ENCODE data around the gene ZNF148.
"Not testable (repeated sequence)": the region's sequence is repeated elsewhere in the genome, so short reads cannot be mapped to it uniquely, and the experiment has no call there.

Gene ZNF148

GRCh38 chr3:125353659-125354058 lies 21.5 kb downstream of the ZNF148 start:
- H3K4me3 Mint-ChIP-seq, result no peak overlapping the region
- no peaks in the 10 kb centered on the region for H3K27me3 Mint-ChIP-seq
- peaks cover 12% of the 10 kb centered on the region for H3K36me3 Mint-ChIP-seq
- peaks cover 79% of the 10 kb centered on the region for H3K4me1 Mint-ChIP-seq
- no peaks in the 10 kb centered on the region for H3K9me3 Mint-ChIP-seq
- no peak overlapping the region for H3K27ac Mint-ChIP-seq

- Mint-ChIP-seq H3K4me1 (peaks cover 79% of the 10 kb centered on the region), H3K36me3 (peaks cover 15% of the 10 kb centered on the region), H3K27me3 (no peaks in the 10 kb centered on the region), H3K27ac (peak overlapping the region; percentile 63), H3K4me3 (no peak overlapping the region), H3K9me3 (no peaks in the 10 kb centered on the region)
These were observed 22.0 kb downstream of the ZNF148 start for GRCh38 chr3:125353128-125353527.

- Mint-ChIP-seq H3K4me3 (peak overlapping the region; percentile 55), H3K27ac (peak overlapping the region; percentile 36), H3K9me3 (no peaks in the 10 kb centered on the region), H3K4me1 (peaks cover 76% of the 10 kb centered on the region), H3K36me3 (peaks cover 15% of the 10 kb centered on the region), H3K27me3 (no peaks in the 10 kb centered on the region)
These were observed 23.2 kb downstream of the ZNF148 start for GRCh38 chr3:125351814-125352456.

GRCh38 chr3:125351152-125351551 lies 24.0 kb downstream of the ZNF148 start:
- Mint-ChIP-seq H3K27me3 (no peaks in the 10 kb centered on the region), H3K4me3 (no peak overlapping the region), H3K27ac (no peak overlapping the region), H3K36me3 (peaks cover 21% of the 10 kb centered on the region), H3K4me1 (peaks cover 76% of the 10 kb centered on the region), H3K9me3 (peaks cover under 1% of the 10 kb centered on the region)

- peaks cover 76% of the 10 kb centered on the region for H3K4me1 Mint-ChIP-seq
- no peaks in the 10 kb centered on the region for H3K27me3 Mint-ChIP-seq
- H3K27ac Mint-ChIP-seq, result peak overlapping the region; percentile 73
- H3K4me3 Mint-ChIP-seq, result no peak overlapping the region
- H3K9me3 Mint-ChIP-seq, result peaks cover 6% of the 10 kb centered on the region
- H3K36me3 Mint-ChIP-seq, result peaks cover 25% of the 10 kb centered on the region
These were observed 24.5 kb downstream of the ZNF148 start for GRCh38 chr3:125350597-125350996.

GRCh38 chr3:125349556-125350165 lies 25.5 kb downstream of the ZNF148 start:
- no peak overlapping the region for H3K27ac Mint-ChIP-seq
- peaks cover 34% of the 10 kb centered on the region for H3K36me3 Mint-ChIP-seq
- H3K4me3 Mint-ChIP-seq, result no peak overlapping the region

GRCh38 chr3:125349055-125349454 lies 26.1 kb downstream of the ZNF148 start:
- peaks cover 82% of the 10 kb centered on the region for H3K4me1 Mint-ChIP-seq
- H3K36me3 Mint-ChIP-seq, result peaks cover 38% of the 10 kb centered on the region
- peaks cover 13% of the 10 kb centered on the region for H3K9me3 Mint-ChIP-seq
- H3K27me3 Mint-ChIP-seq, result no peaks in the 10 kb centered on the region
- peak overlapping the region; percentile 6 for H3K4me3 Mint-ChIP-seq
- H3K27ac Mint-ChIP-seq, result peak overlapping the region; percentile 60

More at GRCh38 chr3:125349556-125350165, 25.5 kb downstream of the ZNF148 start:
- no peaks in the 10 kb centered on the region for H3K27me3 Mint-ChIP-seq
- peaks cover 13% of the 10 kb centered on the region for H3K9me3 Mint-ChIP-seq
- peaks cover 77% of the 10 kb centered on the region for H3K4me1 Mint-ChIP-seq

GRCh38 chr3:125343367-125343766 lies 31.8 kb downstream of the ZNF148 start:
- Mint-ChIP-seq H3K9me3 (peaks cover 17% of the 10 kb centered on the region), H3K4me1 (peaks cover 61% of the 10 kb centered on the region), H3K36me3 (peaks cover 31% of the 10 kb centered on the region)
- not testable (repeated sequence) for H3K27me3 Mint-ChIP-seq, H3K4me3 Mint-ChIP-seq, H3K27ac Mint-ChIP-seq

GRCh38 chr3:125340121-125340520 lies 35.0 kb downstream of the ZNF148 start:
- Mint-ChIP-seq H3K4me3 (no peak overlapping the region), H3K9me3 (peaks cover 7% of the 10 kb centered on the region), H3K27ac (no peak overlapping the region), H3K36me3 (peaks cover 18% of the 10 kb centered on the region), H3K4me1 (peaks cover 69% of the 10 kb centered on the region), H3K27me3 (no peaks in the 10 kb centered on the region)

- Mint-ChIP-seq H3K4me3 (no peak overlapping the region), H3K36me3 (peaks cover 18% of the 10 kb centered on the region), H3K9me3 (peaks cover 10% of the 10 kb centered on the region), H3K4me1 (peaks cover 69% of the 10 kb centered on the region), H3K27me3 (no peaks in the 10 kb centered on the region), H3K27ac (peak overlapping the region; percentile 51)
These were observed 37.6 kb downstream of the ZNF148 start for GRCh38 chr3:125337506-125337905.

GRCh38 chr3:125334675-125335560 lies 40.2 kb downstream of the ZNF148 start:
- H3K27ac Mint-ChIP-seq, result peak overlapping the region; percentile 1
- no peak overlapping the region for H3K4me3 Mint-ChIP-seq
- no peaks in the 10 kb centered on the region for H3K27me3 Mint-ChIP-seq
- H3K36me3 Mint-ChIP-seq, result peaks cover 20% of the 10 kb centered on the region
- peaks cover 68% of the 10 kb centered on the region for H3K4me1 Mint-ChIP-seq
- peaks cover 10% of the 10 kb centered on the region for H3K9me3 Mint-ChIP-seq

GRCh38 chr3:125332504-125332903 lies 42.6 kb downstream of the ZNF148 start:
- Mint-ChIP-seq H3K4me1 (peaks cover 52% of the 10 kb centered on the region), H3K36me3 (peaks cover 16% of the 10 kb centered on the region), H3K4me3 (no peak overlapping the region), H3K27ac (no peak overlapping the region), H3K9me3 (peaks cover 6% of the 10 kb centered on the region), H3K27me3 (no peaks in the 10 kb centered on the region)

- peaks cover 44% of the 10 kb centered on the region for H3K4me1 Mint-ChIP-seq
- peaks cover 6% of the 10 kb centered on the region for H3K9me3 Mint-ChIP-seq
- peak overlapping the region; percentile 14 for H3K27ac Mint-ChIP-seq
- no peaks in the 10 kb centered on the region for H3K27me3 Mint-ChIP-seq
- H3K4me3 Mint-ChIP-seq, result no peak overlapping the region
- H3K36me3 Mint-ChIP-seq, result peaks cover 24% of the 10 kb centered on the region
These were observed 43.9 kb downstream of the ZNF148 start for GRCh38 chr3:125331243-125331642.

GRCh38 chr3:125326957-125327356 lies 48.2 kb downstream of the ZNF148 start:
- Mint-ChIP-seq H3K27ac (peak overlapping the region; percentile 11), H3K4me1 (peaks cover 21% of the 10 kb centered on the region), H3K9me3 (peaks cover 12% of the 10 kb centered on the region), H3K4me3 (no peak overlapping the region), H3K27me3 (no peaks in the 10 kb centered on the region), H3K36me3 (peaks cover 30% of the 10 kb centered on the region)

- Mint-ChIP-seq H3K27ac (peak overlapping the region; percentile 35), H3K9me3 (peaks cover 12% of the 10 kb centered on the region), H3K4me3 (no peak overlapping the region), H3K36me3 (peaks cover 28% of the 10 kb centered on the region), H3K4me1 (peaks cover 12% of the 10 kb centered on the region), H3K27me3 (no peaks in the 10 kb centered on the region)
These were observed 49.4 kb downstream of the ZNF148 start for GRCh38 chr3:125325746-125326145.

- Mint-ChIP-seq H3K36me3 (peaks cover 30% of the 10 kb centered on the region), H3K4me3 (no peak overlapping the region), H3K27me3 (no peaks in the 10 kb centered on the region), H3K9me3 (peaks cover 12% of the 10 kb centered on the region), H3K27ac (no peak overlapping the region), H3K4me1 (peaks cover 15% of the 10 kb centered on the region)
These were observed 50.8 kb downstream of the ZNF148 start for GRCh38 chr3:125324341-125324740.

All from activated naive CD4-positive, alpha-beta T cell treated with anti-CD3 and anti-CD28 coated beads, Interleukin-2, amount 50 U/mL, for 24 hours (primary cell).